Testis (tissue), 2 donors: ENCODE measurements around the gene RASA3.

Source experiments
- CTCF ChIP-seq, 3 experiments: fragments of 450-650 bp in 2 of 3; fragments of 200-600 bp in 1 of 3; sonication (generic) in 1 of 3; IDR thresholded peaks; one replicate each; pipeline ENCODE4 v1.5.1; 2016 to 2019; ENCODE audit warnings: antibody characterized with exemption in 3 of 3, mild to moderate bottlenecking in 2 of 3, moderate library complexity in 1 of 3
- POLR2A ChIP-seq: fragments of 450-650 bp; IDR thresholded peaks from one replicate; pipeline ENCODE4 v1.6.1; 2017; ENCODE audit warnings: antibody characterized with exemption, mild to moderate bottlenecking, moderate library complexity

GRCh38 chr13:114071991-114072390 is 60.4 kb downstream of the RASA3 start:
- TF ChIP-seq POLR2A = no peak
- no peak for TF ChIP-seq CTCF (IDR thresholded peaks at IDR 0.05)
